Fibroblast of villous mesenchyme (primary cell): ENCODE measurements around the gene CDKN1C. TPM values are rescaled to one million over a fixed set of nuclear protein-coding genes. Genes with fewer than 3 reads are reported as not detected.

Experiments
- DNase-seq: peaks from one replicate; pipeline ENCODE4 v3.0.0-alpha.2; 2010; ENCODE audit warnings: low read depth
- H3K4me3 ChIP-seq: 2 replicates; pipeline ENCODE4 v1.5.1; 2011; ENCODE audit warnings: low read depth, mild to moderate bottlenecking, low read length
- CTCF ChIP-seq: IDR thresholded peaks from 2 replicates; pipeline ENCODE4 v1.5.1; 2012; ENCODE audit warnings: low read depth, mild to moderate bottlenecking, low read length; ENCODE audit not compliant: insufficient read depth
- total RNA-seq: library from RNA; depleted of rRNA; stranded (reverse); fragments of >200 nt; gene quantifications from 2 replicates; pipeline ENCODE4 v1.2.3, GENCODE V29; 2012

CDKN1C gene
- total RNA-seq, 1 donor: 3.9 TPM

- no peak for TF ChIP-seq CTCF
Measured at GRCh38 chr11:2919188-2919587, 33.6 kb upstream of the CDKN1C start.

GRCh38 chr11:2917842-2918490 lies 32.4 kb upstream of the CDKN1C start:
- no peak for DNase-seq
- no peak overlapping the region for H3K4me3 ChIP-seq
- no peak for TF ChIP-seq CTCF

More at GRCh38 chr11:2919188-2919587, 33.6 kb upstream of the CDKN1C start:
- no peak for DNase-seq
- no peak overlapping the region for H3K4me3 ChIP-seq

- no peak overlapping the region for H3K4me3 ChIP-seq
- DNase-seq: no peak
- TF ChIP-seq CTCF: no peak
Measured at GRCh38 chr11:2916892-2917645, 31.5 kb upstream of the CDKN1C start.

- no peak for DNase-seq
- TF ChIP-seq CTCF: no peak
- no peak overlapping the region for H3K4me3 ChIP-seq
Measured at GRCh38 chr11:2916114-2916891, 30.7 kb upstream of the CDKN1C start.

GRCh38 chr11:2915473-2915872 lies 29.9 kb upstream of the CDKN1C start:
- TF ChIP-seq CTCF: no peak
- DNase-seq: no peak
- no peak overlapping the region for H3K4me3 ChIP-seq

- H3K4me3 ChIP-seq: no peak overlapping the region
- TF ChIP-seq CTCF: no peak
- DNase-seq: no peak
Measured at GRCh38 chr11:2914455-2915195, 29.1 kb upstream of the CDKN1C start.
